ENCODE measurements around the gene SMIM35. TPM values are rescaled to one million over a fixed set of nuclear protein-coding genes. Genes with fewer than 3 reads are reported as not detected.

SMIM35 gene
- total RNA-seq (2016; rRNA removed; fragmentation: Illumina TruSeq; extraction: Trizol) (not detected in 2 replicates), polyA plus RNA-seq (2011; rRNA removed) (0.04 TPM in 1 of 2 replicates, not detected in the other), polyA minus RNA-seq (2011; rRNA and poly(A)+ RNA removed; ENCODE audit: low replicate concordance) (0.04 TPM in 1 of 2 replicates, not detected in the other), Bru-seq, nascent RNA (not detected), BruChase-seq, experiment 1, labeled RNA remaining after a 6-hour chase (not detected), BruChase-seq, experiment 2, labeled RNA remaining after a 2-hour chase (percentile 1 among the genes with signal in this experiment)
- total RNA-seq (2016; cell fraction: cytosol; rRNA removed; fragmentation: Illumina TruSeq; extraction: Trizol; ENCODE audit: low read depth) = not detected in 2 replicates
- not detected in 2 replicates for total RNA-seq (2016; cell fraction: insoluble cytoplasmic fraction; rRNA removed; fragmentation: Illumina TruSeq; extraction: Trizol)
- not detected in 2 replicates for total RNA-seq (2016; cell fraction: membrane; rRNA removed; fragmentation: Illumina TruSeq; extraction: Trizol)
- total RNA-seq (2016; cell fraction: nucleus; rRNA removed; fragmentation: Illumina TruSeq; extraction: Trizol) = not detected in 2 replicates
- polyA plus RNA-seq (2011; cell fraction: cytosol; rRNA removed) = 0.01 TPM in 1 of 2 replicates, not detected in the other
- polyA plus RNA-seq (2011; cell fraction: nucleus; rRNA removed) = 0.05 TPM in 2 replicates
- polyA plus RNA-seq (2012) = not detected in 2 replicates
- not detected in 2 replicates for polyA plus RNA-seq (2016; cell fraction: cytosol; fragmentation: Illumina TruSeq; extraction: Trizol; ENCODE audit: low read depth)
- not detected in 2 replicates for polyA plus RNA-seq (2016; cell fraction: insoluble cytoplasmic fraction; fragmentation: Illumina TruSeq; extraction: Trizol; ENCODE audit: low read depth)
- not detected in 2 replicates for polyA plus RNA-seq (2016; cell fraction: membrane; fragmentation: Illumina TruSeq; extraction: Trizol; ENCODE audit: low read depth)
- polyA plus RNA-seq (2016; cell fraction: nucleus; fragmentation: Illumina TruSeq; extraction: Trizol; ENCODE audit: insufficient read depth, low read depth) = not detected in 2 replicates
- polyA minus RNA-seq (2011; cell fraction: cytosol; rRNA and poly(A)+ RNA removed) = not detected in 2 replicates
- not detected in 2 replicates for polyA minus RNA-seq (2011; cell fraction: nucleus; rRNA and poly(A)+ RNA removed)
- long read RNA-seq, experiment 1 = 0 reads
- long read RNA-seq, experiment 2 = 0 reads

DNA sequence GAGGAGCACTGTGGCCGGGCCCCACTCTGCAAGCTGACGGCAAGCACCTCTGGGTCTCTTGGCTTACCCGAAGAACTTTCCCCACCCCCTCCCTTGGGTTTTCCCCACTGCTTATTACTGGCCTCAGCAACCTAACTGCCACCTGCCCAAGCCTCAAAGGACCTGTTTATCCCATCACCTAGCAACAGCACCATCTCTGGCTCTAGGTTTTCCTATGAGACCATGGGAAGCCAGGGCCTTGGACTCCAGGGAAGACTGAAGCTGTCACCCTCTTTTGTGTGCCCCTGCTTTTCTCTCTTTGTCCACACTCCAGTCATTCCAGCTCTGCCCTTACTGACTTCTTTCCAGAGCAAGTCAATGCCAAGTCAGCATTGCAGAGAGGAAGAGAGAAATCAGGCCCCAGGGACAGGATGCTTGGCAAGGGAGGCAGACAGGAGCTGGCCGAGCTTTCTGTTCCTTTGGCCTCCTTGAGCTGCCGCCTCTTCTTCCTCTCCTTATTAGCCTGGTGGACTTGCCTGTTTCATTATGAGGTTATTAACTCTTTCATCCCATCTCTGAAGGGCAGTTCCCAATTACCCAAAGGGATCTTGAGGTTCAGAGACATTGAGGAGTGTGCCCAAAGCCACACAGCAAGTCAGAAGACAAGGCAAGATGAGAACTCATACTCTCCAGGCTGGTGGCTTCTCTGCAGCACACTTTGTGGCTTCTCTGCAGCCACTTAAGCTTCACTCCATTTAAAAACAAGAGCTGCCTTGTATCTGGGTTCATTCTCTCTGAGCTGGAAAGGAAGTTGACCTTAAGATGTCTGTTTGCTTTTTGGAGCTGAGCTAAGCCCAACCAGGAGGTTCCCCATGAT is at the start of gene SMIM35:
TSS of gene SMIM35 (minus strand) at position 51 of the 856 bp plus-strand sequence. CDS start 206 bp downstream, outside the sequence.
- BruUV-seq (replicated peaks) = no TSS peak
- ChIA-PET CTCF (ENCODE audit: low intra/inter-chr PET ratio, low total read pairs) (no interaction called here), POLR2A (no interaction called here)

More for the DNA sequence above, at the start of gene SMIM35:
- H3K36me3 ChIP-seq (replicated peaks in 1 of 2; ENCODE audit: control insufficient read depth in 1 of 2, insufficient read depth in 2 of 2, low read length in 2 of 2) = no peaks in the 10 kb centered on the region
- DNase-seq (ENCODE audit: low spot score) (no peak), ATAC-seq (no peak), FAIRE-seq (no peak)
- TF ChIP-seq, protein P1, sequence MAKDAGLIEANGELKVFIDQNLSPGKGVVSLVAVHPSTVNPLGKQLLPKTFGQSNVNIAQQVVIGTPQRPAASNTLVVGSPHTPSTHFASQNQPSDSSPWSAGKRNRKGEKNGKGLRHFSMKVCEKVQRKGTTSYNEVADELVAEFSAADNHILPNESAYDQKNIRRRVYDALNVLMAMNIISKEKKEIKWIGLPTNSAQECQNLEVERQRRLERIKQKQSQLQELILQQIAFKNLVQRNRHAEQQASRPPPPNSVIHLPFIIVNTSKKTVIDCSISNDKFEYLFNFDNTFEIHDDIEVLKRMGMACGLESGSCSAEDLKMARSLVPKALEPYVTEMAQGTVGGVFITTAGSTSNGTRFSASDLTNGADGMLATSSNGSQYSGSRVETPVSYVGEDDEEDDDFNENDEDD (CRISPR knock-in tag; IDR thresholded peaks at IDR 0.05; ENCODE audit: borderline replicate concordance) = no peak
- no peak for TF ChIP-seq ZNF431 (CRISPR knock-in tag; IDR thresholded peaks at IDR 0.05; ENCODE audit: borderline replicate concordance, low read depth)
- peak; percentile 41; the same call in 1 of the 2 replicates for TF ChIP-seq ZNF768 (CRISPR knock-in tag; IDR thresholded peaks at IDR 0.05)
- no peak for TF ChIP-seq DNMT3B (CRISPR knock-in tag; conservative IDR thresholded peaks at IDR 0.05)
- no peak for TF ChIP-seq ZNF33A (CRISPR knock-in tag; IDR thresholded peaks at IDR 0.05; ENCODE audit: borderline replicate concordance)
- no peak for TF ChIP-seq KDM2A (CRISPR knock-in tag; IDR thresholded peaks at IDR 0.05; ENCODE audit: borderline replicate concordance, low read depth)
- no peak for TF ChIP-seq ZNF441 (CRISPR knock-in tag; IDR thresholded peaks at IDR 0.05; ENCODE audit: borderline replicate concordance)
- TF ChIP-seq, protein P2, sequence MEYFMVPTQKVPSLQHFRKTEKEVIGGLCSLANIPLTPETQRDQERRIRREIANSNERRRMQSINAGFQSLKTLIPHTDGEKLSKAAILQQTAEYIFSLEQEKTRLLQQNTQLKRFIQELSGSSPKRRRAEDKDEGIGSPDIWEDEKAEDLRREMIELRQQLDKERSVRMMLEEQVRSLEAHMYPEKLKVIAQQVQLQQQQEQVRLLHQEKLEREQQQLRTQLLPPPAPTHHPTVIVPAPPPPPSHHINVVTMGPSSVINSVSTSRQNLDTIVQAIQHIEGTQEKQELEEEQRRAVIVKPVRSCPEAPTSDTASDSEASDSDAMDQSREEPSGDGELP (IDR thresholded peaks at IDR 0.05; ENCODE audit: borderline replicate concordance, low read depth) = no peak
- no peak for TF ChIP-seq IKZF1 (IDR thresholded peaks at IDR 0.05)
- TF ChIP-seq FOSL2 (CRISPR knock-in tag; IDR thresholded peaks at IDR 0.05) = no peak
- TF ChIP-seq ZNF274 (CRISPR knock-in tag; IDR thresholded peaks at IDR 0.05) = peak; percentile 99
- TF ChIP-seq, protein P3, sequence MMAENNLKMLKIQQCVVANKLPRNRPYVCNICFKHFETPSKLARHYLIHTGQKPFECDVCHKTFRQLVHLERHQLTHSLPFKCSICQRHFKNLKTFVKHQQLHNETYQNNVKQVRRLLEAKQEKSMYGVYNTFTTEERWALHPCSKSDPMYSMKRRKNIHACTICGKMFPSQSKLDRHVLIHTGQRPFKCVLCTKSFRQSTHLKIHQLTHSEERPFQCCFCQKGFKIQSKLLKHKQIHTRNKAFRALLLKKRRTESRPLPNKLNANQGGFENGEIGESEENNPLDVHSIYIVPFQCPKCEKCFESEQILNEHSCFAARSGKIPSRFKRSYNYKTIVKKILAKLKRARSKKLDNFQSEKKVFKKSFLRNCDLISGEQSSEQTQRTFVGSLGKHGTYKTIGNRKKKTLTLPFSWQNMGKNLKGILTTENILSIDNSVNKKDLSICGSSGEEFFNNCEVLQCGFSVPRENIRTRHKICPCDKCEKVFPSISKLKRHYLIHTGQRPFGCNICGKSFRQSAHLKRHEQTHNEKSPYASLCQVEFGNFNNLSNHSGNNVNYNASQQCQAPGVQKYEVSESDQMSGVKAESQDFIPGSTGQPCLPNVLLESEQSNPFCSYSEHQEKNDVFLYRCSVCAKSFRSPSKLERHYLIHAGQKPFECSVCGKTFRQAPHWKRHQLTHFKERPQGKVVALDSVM (CRISPR knock-in tag; IDR thresholded peaks at IDR 0.05) = no peak
- H3K4me2 ChIP-seq (ENCODE audit: low read depth, low read length) = no peak within 1 kb of the TSS
- peaks cover 76% of the 10 kb centered on the region for H3K4me1 ChIP-seq (ENCODE audit: insufficient read depth, low read length)
- H3K27ac ChIP-seq (ENCODE audit: extremely low read length, insufficient read depth, low read length) = no peak within 1 kb of the TSS
- no peaks in the 10 kb centered on the region for H3K79me2 ChIP-seq (ENCODE audit: insufficient read depth, low read length)
- H3K9me3 ChIP-seq (ENCODE audit: low read length) = peaks cover 12% of the 10 kb centered on the region
- H4K20me1 ChIP-seq (ENCODE audit: insufficient read depth, low read length) = no peaks in the 10 kb centered on the region
- intact Hi-C loops (cut with micrococcal nuclease; ENCODE audit: unreplicated experiment) = no loop called here
- no peak within 1 kb of the TSS for H3K4me3 ChIP-seq (replicated peaks in 1 of 3; ENCODE audit: insufficient read depth in 1 of 3, low read depth in 2 of 3, low read length in 3 of 3)
- in situ Hi-C loops (cut with HindIII; ENCODE audit: extremely low pct_ligation_motif_present, low pct_unique_long_range_greater_than_20kb) = no loop called here
- no peak within 1 kb of the TSS for H2AFZ ChIP-seq (ENCODE audit: low read length)
- 52% methylated on average over 3 of the region's 5 CpGs for WGBS (ENCODE audit: low lambda C conversion rate)
- H3K27me3 ChIP-seq (ENCODE audit: control insufficient read depth in 1 of 2, insufficient read depth in 2 of 2, low read length in 2 of 2) = peaks cover 0 to 7% of the 10 kb centered on the region in 2 experiments; a peak in 1 of 5 replicates
- H3K9ac ChIP-seq (ENCODE audit: insufficient read depth, low read depth, low read length) = no peak within 1 kb of the TSS
